Effector CD4-positive, alpha-beta T cell (primary cell): Measurements from ENCODE around the gene FLRT3.

Experiments
- DNase-seq: peaks from one replicate; pipeline ENCODE4 v3.0.0-alpha.2; 2020

The FLRT3 gene

GRCh38 chr20:14313341-14314020, 23.9 kb downstream of the FLRT3 start:
- DNase-seq = no peak

- no peak for DNase-seq
Measured at GRCh38 chr20:14312001-14312400, 25.4 kb downstream of the FLRT3 start.

GRCh38 chr20:14310977-14311627, 26.3 kb downstream of the FLRT3 start:
- no peak for DNase-seq

GRCh38 chr20:14307956-14308355, 29.5 kb downstream of the FLRT3 start:
- no peak for DNase-seq

DNA sequence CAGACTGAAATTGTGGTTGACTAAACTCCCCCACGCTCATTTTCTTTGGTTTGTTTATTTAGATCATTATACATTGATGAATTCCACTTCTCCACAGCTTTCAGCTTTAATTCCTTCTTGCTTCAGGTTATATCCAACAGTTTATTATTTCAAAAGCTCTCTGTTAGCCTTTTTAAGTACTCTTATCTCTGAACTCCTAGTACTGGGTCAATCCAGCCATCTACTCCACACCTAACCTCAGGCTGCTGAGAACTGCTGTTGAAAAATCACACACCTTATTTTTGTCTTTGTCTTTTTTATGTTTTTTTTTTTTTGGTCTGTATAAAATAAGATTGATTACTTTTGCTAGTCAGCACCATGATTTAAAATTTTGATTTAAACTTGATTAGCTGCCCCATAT, 32.9 kb downstream of the FLRT3 start:
- DNase-seq = no peak

DNA sequence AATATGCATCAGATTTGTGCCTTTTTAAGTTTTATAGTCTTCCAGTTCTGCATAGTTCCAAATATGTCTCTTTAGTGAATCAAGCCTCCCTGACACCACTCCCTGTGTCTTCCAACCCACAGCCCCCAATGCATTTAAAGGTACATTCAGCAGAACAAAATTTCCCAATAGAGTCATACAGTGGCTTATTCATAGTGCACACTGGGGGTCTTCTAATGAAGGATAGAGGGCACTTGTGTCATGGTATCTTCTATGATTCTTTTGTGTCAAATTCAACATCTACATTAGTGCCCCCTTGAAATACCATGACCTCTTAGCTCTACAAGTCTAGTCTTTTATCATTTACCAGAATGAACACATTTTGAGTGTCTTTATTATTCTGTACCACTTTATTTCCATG, 33.8 kb downstream of the FLRT3 start:
- DNase-seq = no peak

GRCh38 chr20:14303106-14303505, 34.3 kb downstream of the FLRT3 start:
- no peak for DNase-seq

DNA sequence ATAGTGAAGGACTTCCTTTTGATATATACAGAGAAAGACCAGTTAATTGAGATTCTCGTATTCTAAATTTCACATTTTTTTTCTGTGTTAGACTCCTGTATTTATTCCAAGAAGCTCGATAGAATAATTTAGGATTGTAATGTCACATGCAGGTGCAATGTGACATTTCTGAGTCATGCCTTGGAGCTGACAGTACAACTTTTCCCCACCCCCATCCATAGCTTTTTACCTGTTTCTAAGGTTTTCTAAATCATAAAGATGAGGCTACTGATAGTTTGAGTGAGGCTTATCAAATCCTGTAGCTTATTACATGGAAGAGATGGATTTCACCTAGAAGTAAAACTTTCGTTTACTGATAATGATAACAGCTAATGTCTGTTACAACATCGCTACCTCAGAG, 37.6 kb downstream of the FLRT3 start:
- DNase-seq = no peak

DNA sequence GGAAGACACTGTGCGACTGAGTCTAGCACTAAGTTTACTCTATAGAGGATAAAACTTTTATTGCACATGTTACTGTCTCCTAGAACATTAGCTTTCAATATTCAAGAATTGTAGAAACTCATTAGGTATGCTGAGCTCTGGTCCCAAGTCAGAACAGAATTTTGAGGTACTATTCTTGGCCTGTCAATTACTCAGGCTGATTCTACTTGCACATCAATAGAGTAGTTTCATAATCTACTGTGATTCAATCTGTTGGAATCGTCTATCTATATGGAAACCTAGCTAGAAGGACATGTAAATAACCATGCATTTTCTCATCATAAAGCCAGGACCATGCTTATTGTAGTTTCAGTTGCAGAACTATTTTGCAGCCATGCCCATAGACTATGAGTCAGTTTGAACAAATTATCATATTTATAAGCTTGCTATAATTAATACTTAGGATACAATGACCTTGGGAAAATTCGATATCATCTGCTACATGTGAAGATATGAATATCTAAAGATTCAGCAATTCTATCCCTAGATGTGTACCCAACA, 41.6 kb downstream of the FLRT3 start:
- no peak for DNase-seq

- DNase-seq = no peak
Measured at GRCh38 chr20:14295238-14295637, 42.2 kb downstream of the FLRT3 start.

GRCh38 chr20:14291502-14291901, 45.9 kb downstream of the FLRT3 start:
- DNase-seq = no peak

GRCh38 chr20:14288341-14289330, 48.8 kb downstream of the FLRT3 start:
- DNase-seq = no peak

- no peak for DNase-seq
Measured at GRCh38 chr20:14284443-14284842, 53.0 kb downstream of the FLRT3 start.

- no peak for DNase-seq
Measured at GRCh38 chr20:14282140-14282539, 55.3 kb downstream of the FLRT3 start.
